Right cardiac atrium (tissue), 5 donors: ENCODE data around the gene ACSM2B. TPM values are rescaled to one million over a fixed set of nuclear protein-coding genes. Genes with fewer than 3 reads are reported as not detected.
"Not testable (repeated sequence)": the region's sequence is repeated elsewhere in the genome, so short reads cannot be mapped to it uniquely, and the experiment has no call there.

Experiments used
- ATAC-seq, 2 donors: fragments of 200-7000 bp; cut with Tn5 transposase; one replicate each; pipeline versions ENCODE4 v1.8.0 to v1.9.1; 2020; ENCODE audit warnings: moderate library complexity in 2 of 2, mild to moderate bottlenecking in 1 of 2
- DNase-seq, 3 donors: peaks; one replicate each; pipeline ENCODE4 v3.0.0-alpha.2; 2020
- H3K27ac ChIP-seq: one replicate; pipeline ENCODE4 v1.5.1; 2013; ENCODE audit warnings: mild to moderate bottlenecking, low read length, control low read depth, moderate library complexity
- H3K27me3 ChIP-seq: one replicate; pipeline ENCODE4 v1.6.1; 2013; ENCODE audit not compliant: control insufficient read depth, insufficient read depth
- H3K4me1 ChIP-seq: one replicate; pipeline ENCODE4 v1.6.1; 2013; ENCODE audit warnings: low read length; ENCODE audit not compliant: control insufficient read depth, insufficient read depth
- H3K4me3 ChIP-seq: one replicate; pipeline ENCODE4 v1.5.1; 2013; ENCODE audit warnings: low read length, control low read depth
- H3K9me3 ChIP-seq: one replicate; pipeline ENCODE4 v1.6.1; 2013; ENCODE audit warnings: low read length; ENCODE audit not compliant: control insufficient read depth
- WGBS: extraction: QIAGEN DNeasy Blood & Tissue Kit; methylation state at CpG from one replicate; pipeline ENCODE4 v1.1.7; 2013; 5-methylcytosine and 5-hydroxymethylcytosine counted together
- intact Hi-C, 4 donors: fragments of 100-400 bp; cut with DNase I; formaldehyde crosslinking; loops; one replicate each; pipeline versions ENCODE4 v1.11.0 to v1.14.0; 2022 to 2023
- polyA plus RNA-seq: library from polyadenylated mRNA; stranded (reverse); fragments of 200-250 nt; gene quantifications from one replicate; pipeline ENCODE4 v1.2.3, GENCODE V29; 2013
- total RNA-seq, 4 donors: library from RNA; stranded (reverse); fragmentation: NEBNext Ultra II Directional; extraction: Animal tissue kit (Norgen Biotek cat#: 25700); gene quantifications; one replicate each; pipeline ENCODE4 v1.2.1, GENCODE V29; 2021
- donor health status: healthy with polysubstance abuse.
- donor health status: DM: no; HTN: yes; CAD: no.
- donor health status: DM: no; HTN: no; CAD: no.
- donor health status: DM: no; HTN: yes; CAD: no; lungs with severe emphysema.
- donor health status: DM: yes; HTN: yes; CAD: no.

Gene ACSM2B
- total and polyA plus RNA-seq, 5 donors: not detected

DNA sequence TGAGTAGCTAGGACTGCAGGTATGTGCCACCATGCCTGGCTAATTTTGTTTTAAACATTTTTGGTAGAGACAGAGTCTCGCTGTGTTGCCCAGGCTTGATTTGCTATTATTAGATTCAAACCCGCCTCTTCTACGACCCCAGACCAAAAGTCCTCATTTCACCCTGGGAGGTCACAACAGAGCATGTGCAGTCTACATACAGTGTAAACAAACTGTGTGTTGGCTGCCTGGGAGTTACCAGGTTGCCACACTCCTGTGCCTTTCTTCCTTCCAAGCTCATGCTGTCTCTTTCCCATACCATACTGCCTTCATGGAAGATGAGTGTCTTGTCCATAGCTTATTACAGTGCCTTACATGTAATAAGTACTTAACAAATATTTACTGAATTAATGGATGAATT, 11.9 kb downstream of the ACSM2B start:
- ATAC-seq, H3K27me3 ChIP-seq, intact Hi-C loops, H3K27ac ChIP-seq, H3K4me3 ChIP-seq, H3K9me3 ChIP-seq, H3K4me1 ChIP-seq, DNase-seq: not testable (repeated sequence)
- 100% methylated on average over 1 of the region's 3 CpGs for WGBS

- intact Hi-C loops: not testable (repeated sequence)
Observed at GRCh38 chr16:20555628-20556027, 20.5 kb downstream of the ACSM2B start.

GRCh38 chr16:20554689-20555088, 21.5 kb downstream of the ACSM2B start:
- DNase-seq, H3K4me3 ChIP-seq, H3K27ac ChIP-seq, H3K4me1 ChIP-seq, H3K27me3 ChIP-seq, ATAC-seq, H3K9me3 ChIP-seq, intact Hi-C loops: not testable (repeated sequence)
- WGBS: 82% methylated on average over 3 of the region's 3 CpGs

More at GRCh38 chr16:20555628-20556027, 20.5 kb downstream of the ACSM2B start:
- H3K4me3 ChIP-seq, ATAC-seq, H3K9me3 ChIP-seq, H3K27me3 ChIP-seq, H3K4me1 ChIP-seq, DNase-seq, H3K27ac ChIP-seq: not testable (repeated sequence)
- WGBS: 44% methylated on average over 2 of the region's 2 CpGs

- H3K27ac ChIP-seq, H3K27me3 ChIP-seq, ATAC-seq, H3K4me1 ChIP-seq, H3K4me3 ChIP-seq, intact Hi-C loops, DNase-seq, H3K9me3 ChIP-seq: not testable (repeated sequence)
- 44% methylated on average over 3 of the region's 3 CpGs for WGBS
Observed at GRCh38 chr16:20553493-20553892, 22.7 kb downstream of the ACSM2B start.

DNA sequence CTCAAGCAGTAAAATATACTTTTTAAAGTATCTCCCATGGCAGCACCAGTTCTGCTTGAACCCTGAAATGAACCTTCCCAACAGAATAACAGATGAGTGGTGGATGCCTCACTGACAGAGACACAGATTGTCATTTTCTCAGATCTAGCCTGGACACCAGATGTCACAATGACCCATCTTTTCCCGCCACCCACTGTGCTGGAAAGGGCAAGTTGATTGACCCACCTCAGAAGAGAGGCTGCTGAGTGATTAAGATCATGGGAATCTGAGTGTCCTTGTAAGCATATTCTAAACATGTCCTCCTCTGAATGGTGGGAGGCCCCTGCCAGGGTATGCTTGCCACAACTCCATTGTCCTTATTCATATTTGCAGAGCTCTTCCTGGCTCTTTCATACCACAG, 29.2 kb downstream of the ACSM2B start:
- WGBS: 77% methylated on average over 1 of the region's 1 CpG
- H3K27ac ChIP-seq, intact Hi-C loops, DNase-seq, H3K4me1 ChIP-seq, H3K27me3 ChIP-seq, H3K4me3 ChIP-seq, ATAC-seq, H3K9me3 ChIP-seq: not testable (repeated sequence)

DNA sequence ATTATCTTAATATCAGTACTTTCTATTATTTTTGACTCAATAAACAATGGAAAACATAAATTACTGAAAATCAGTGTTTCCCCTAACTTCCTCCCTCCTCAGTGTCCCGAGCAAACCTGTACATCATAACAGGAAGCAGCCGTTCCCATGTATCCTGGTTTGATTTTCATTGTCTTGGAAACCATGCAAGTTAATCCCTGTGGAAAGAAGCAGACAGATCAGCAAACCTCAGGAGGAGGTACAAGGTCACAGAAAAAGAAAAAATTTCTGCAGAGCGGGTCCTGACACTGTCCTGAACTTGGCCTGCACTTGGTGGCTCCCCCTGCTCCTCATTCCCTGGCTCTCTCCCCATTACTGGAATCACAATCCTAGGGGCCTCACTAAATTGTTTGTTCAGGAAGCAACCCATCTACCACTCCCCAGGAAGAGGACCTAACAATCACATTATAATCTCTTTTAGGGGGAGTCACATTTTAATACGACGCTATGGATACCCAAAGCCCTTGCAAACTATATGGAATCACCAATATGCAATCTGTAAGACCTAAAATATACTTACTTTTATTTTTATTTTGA, 29.8 kb downstream of the ACSM2B start:
- H3K27me3 ChIP-seq, H3K27ac ChIP-seq, H3K9me3 ChIP-seq, DNase-seq, H3K4me3 ChIP-seq, intact Hi-C loops, ATAC-seq, H3K4me1 ChIP-seq: not testable (repeated sequence)
- 61% methylated on average over 5 of the region's 5 CpGs for WGBS

DNA sequence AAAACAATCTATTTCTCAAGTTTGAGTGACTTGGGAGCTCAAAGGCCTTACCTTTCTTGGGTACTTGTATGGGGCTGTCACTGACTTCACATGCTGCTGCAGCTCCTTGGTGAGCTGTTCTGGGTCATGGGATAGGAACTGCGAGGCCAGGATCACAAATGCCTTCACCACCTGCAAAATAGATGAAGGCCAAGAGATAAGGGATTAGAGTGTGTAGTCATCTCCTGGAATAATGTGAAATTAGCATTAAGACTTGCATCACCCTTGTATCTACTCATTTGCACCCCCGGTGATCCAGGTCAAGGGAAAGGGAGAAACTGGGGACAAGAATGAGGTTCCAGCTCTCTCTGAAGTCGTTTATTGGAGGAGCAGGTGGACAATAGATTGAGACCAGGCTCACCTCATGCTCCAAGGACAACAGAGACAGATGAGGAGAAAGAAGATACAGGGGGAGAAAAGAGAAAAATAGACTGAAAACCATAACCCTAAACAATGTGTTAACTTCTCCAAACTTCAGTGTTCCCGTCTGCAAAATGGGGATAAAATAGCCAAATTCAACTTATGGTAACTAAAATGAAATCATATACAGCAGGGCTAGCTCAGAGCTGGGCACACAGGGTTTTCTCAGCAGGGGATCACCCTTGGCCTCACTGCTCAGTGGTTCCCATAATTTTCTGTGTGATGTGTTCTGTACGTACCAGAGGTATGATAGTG, 35.4 kb downstream of the ACSM2B start:
- intact Hi-C loops, DNase-seq, ATAC-seq, H3K9me3 ChIP-seq, H3K27ac ChIP-seq, H3K27me3 ChIP-seq, H3K4me1 ChIP-seq, H3K4me3 ChIP-seq: not testable (repeated sequence)
- WGBS: 70% methylated on average over 5 of the region's 5 CpGs

DNA sequence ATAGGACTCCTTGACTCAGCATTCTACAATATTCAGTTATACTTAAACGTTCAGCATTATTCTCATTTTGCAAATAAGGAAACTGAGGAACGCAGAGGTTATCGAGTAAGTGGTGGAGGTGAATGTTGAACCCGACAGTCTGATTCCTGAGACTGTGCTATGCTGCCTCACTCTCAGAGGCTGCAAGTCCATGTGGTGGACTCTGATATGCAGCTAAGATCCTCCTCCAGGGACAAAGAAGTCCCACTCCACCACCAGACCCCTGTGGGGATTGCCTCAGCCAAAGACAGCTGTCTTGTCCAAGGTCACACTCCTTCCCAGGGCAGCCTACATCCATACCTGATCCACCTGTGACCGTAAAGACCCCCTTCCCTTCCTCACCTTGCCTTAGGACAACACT, 37.5 kb downstream of the ACSM2B start:
- Histone ChIP-seq H3K4me1 (no peaks in the 10 kb centered on the region), H3K27ac (no peak overlapping the region), H3K9me3 (no peaks in the 10 kb centered on the region), H3K27me3 (no peaks in the 10 kb centered on the region), H3K4me3 (no peak overlapping the region)
- intact Hi-C loops: no loop called here
- no peak for ATAC-seq
- 64% methylated on average over 5 of the region's 5 CpGs for WGBS
- no peak for DNase-seq

- Histone ChIP-seq H3K9me3 (no peaks in the 10 kb centered on the region), H3K27me3 (no peaks in the 10 kb centered on the region), H3K4me1 (no peaks in the 10 kb centered on the region), H3K4me3 (no peak overlapping the region), H3K27ac (no peak overlapping the region)
- 40% methylated on average over 1 of the region's 1 CpG for WGBS
- intact Hi-C loops: no loop called here
- no peak for DNase-seq
- ATAC-seq: no peak
Observed at GRCh38 chr16:20538181-20538580, 38.0 kb downstream of the ACSM2B start.

DNA sequence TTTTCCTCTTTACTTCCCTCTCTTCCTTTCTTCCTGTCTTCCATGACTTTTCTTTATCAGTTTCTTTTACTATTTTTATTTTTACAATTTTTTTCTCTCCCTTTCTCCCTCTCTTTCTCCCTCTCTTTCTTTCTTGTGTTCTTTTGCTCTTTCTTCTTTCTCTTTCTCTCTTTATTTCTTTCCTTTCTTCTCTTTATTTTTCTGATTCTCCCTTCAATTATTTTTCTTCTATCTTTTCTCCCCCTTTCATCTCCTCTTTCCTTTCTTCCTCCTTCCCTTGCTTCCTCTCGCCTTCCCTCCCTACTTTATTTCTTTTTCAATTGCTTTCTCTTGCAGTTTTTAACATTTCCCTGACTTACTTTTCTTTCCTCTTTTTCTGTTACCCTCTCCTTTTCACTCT, 39.5 kb downstream of the ACSM2B start:
- H3K9me3 ChIP-seq, intact Hi-C loops, H3K27me3 ChIP-seq, ATAC-seq, H3K27ac ChIP-seq, H3K4me1 ChIP-seq, H3K4me3 ChIP-seq, DNase-seq: not testable (repeated sequence)
- WGBS: 73% methylated on average over 1 of the region's 1 CpG

DNA sequence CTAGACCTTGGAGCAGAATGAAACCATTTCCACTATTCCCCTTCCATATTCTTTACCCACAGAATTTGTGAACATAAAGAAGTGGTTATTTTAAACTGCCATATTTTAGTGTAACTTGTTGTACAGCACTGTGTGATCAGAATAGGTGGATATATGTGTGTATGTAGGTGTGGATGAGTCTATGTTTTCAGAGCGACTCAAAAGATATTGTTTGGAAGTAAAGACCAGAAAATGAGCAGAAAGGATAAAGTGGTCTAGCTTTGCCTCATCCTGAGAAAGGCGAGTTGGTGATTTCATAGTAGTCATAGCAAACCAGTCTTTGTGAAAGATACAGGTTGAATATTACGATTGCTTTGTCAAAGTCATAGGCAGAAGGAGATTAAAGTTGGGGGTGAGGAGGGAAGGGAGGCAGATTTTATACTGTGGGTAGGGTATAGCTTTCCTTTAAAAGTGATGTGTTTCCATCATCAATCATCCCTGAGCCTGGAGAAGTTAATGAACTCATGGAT, 43.8 kb downstream of the ACSM2B start:
- DNase-seq, H3K4me1 ChIP-seq, H3K4me3 ChIP-seq, ATAC-seq, H3K27me3 ChIP-seq, H3K9me3 ChIP-seq, intact Hi-C loops, H3K27ac ChIP-seq: not testable (repeated sequence)
- WGBS: no CpG with 5 or more reads among the region's 3 CpGs
